Measurements from ENCODE around the gene PXDN. TPM values are rescaled to one million over a fixed set of nuclear protein-coding genes. Genes with fewer than 3 reads are reported as not detected.

The PXDN gene
- polyA plus RNA-seq, 1 donor: 60.6 TPM

GRCh38 chr2:1634681-1635341 is 109.5 kb downstream of the PXDN start:
- Histone ChIP-seq H3K27me3 (ENCODE audit: control insufficient read depth, insufficient read depth, low read length) (no peaks in the 10 kb centered on the region), H3K4me1 (ENCODE audit: control insufficient read depth, insufficient read depth, low read length) (peaks cover 13% of the 10 kb centered on the region), H3K27ac (ENCODE audit: low read length) (no peak overlapping the region), H3K36me3 (ENCODE audit: control insufficient read depth, insufficient read depth, low read length) (peaks cover 34% of the 10 kb centered on the region), H3K4me3 (ENCODE audit: low read length) (no peak overlapping the region), H3K9me3 (ENCODE audit: control insufficient read depth, low read depth, low read length) (no peaks in the 10 kb centered on the region)
- no peak for DNase-seq
- WGBS (ENCODE audit: insufficient coverage, low lambda C conversion rate): no CpG with 5 or more reads among the region's 12 CpGs

GRCh38 chr2:1633936-1634587 is 110.3 kb downstream of the PXDN start:
- WGBS (ENCODE audit: insufficient coverage, low lambda C conversion rate): 80% methylated on average over 1 of the region's 18 CpGs
- peaks cover 29% of the 10 kb centered on the region for H3K36me3 ChIP-seq (ENCODE audit: control insufficient read depth, insufficient read depth, low read length)
- H3K27me3 ChIP-seq (ENCODE audit: control insufficient read depth, insufficient read depth, low read length): no peaks in the 10 kb centered on the region
- DNase-seq: no peak
- no peaks in the 10 kb centered on the region for H3K9me3 ChIP-seq (ENCODE audit: control insufficient read depth, low read depth, low read length)
- peaks cover 13% of the 10 kb centered on the region for H3K4me1 ChIP-seq (ENCODE audit: control insufficient read depth, insufficient read depth, low read length)
- no peak overlapping the region for H3K4me3 ChIP-seq (ENCODE audit: low read length)
- no peak overlapping the region for H3K27ac ChIP-seq (ENCODE audit: low read length)

DNA sequence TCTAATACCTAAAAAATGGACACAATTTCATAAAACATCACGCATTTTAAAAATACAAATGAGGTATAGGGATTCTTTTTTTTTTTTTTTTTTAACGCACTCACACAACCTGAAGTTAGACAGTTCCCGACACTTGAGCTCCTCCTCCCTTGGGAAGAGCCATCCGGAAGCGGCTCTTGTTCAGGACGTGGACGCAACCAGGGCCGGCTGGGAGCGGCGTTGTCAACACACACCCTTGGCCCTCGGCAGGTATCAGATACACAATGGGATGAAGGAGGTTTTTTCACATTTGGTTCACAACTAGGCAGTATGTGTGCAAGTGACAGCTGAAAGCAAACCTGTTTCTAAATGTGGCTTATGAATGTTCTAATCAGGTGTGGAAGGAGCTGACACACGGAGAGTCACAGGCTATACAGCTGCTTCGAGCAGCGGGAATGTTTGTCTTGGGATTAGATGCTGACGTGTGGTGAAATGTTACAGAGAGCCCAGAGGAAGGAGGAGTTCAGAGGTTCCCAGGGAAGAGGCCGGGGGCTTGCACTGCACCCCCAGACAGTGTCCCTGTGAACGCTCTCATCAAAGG is 111.1 kb downstream of the PXDN start:
- H3K4me1 ChIP-seq (ENCODE audit: control insufficient read depth, insufficient read depth, low read length): peaks cover 13% of the 10 kb centered on the region

DNA sequence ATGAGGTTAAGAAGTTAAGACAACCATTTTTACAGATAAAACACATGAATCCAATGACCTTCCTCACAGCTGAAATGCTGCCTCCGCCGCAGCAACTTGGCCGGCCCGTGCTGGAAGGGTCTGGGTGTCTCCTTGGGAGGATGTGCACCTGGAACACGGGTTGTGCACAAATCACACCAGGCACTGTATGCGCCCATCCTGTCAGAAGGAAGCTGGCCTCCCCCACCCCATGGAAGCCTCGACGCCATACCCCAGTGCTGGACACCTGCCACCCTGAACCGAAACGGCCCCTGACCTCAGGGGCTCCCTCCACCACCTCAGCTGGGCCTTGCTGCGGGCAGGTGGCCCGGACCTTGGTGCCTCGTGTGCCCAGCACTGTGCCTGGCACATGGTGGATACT is 111.8 kb downstream of the PXDN start:
- Histone ChIP-seq H3K9me3 (ENCODE audit: control insufficient read depth, low read depth, low read length) (no peaks in the 10 kb centered on the region), H3K27ac (ENCODE audit: low read length) (no peak overlapping the region), H3K4me1 (ENCODE audit: control insufficient read depth, insufficient read depth, low read length) (peaks cover 13% of the 10 kb centered on the region), H3K36me3 (ENCODE audit: control insufficient read depth, insufficient read depth, low read length) (peaks cover 20% of the 10 kb centered on the region), H3K4me3 (ENCODE audit: low read length) (no peak overlapping the region), H3K27me3 (ENCODE audit: control insufficient read depth, insufficient read depth, low read length) (no peaks in the 10 kb centered on the region)
- DNase-seq: no peak
- no CpG with 5 or more reads among the region's 13 CpGs for WGBS (ENCODE audit: insufficient coverage, low lambda C conversion rate)

More for the DNA sequence above, 111.1 kb downstream of the PXDN start:
- Histone ChIP-seq H3K4me3 (ENCODE audit: low read length) (no peak overlapping the region), H3K36me3 (ENCODE audit: control insufficient read depth, insufficient read depth, low read length) (peaks cover 22% of the 10 kb centered on the region), H3K27me3 (ENCODE audit: control insufficient read depth, insufficient read depth, low read length) (no peaks in the 10 kb centered on the region), H3K27ac (ENCODE audit: low read length) (no peak overlapping the region), H3K9me3 (ENCODE audit: control insufficient read depth, low read depth, low read length) (no peaks in the 10 kb centered on the region)
- peak in 1 of 2 donors; percentile 72 for DNase-seq
- WGBS (ENCODE audit: insufficient coverage, low lambda C conversion rate): 60% methylated on average over 2 of the region's 17 CpGs

GRCh38 chr2:1632002-1632348 is 112.3 kb downstream of the PXDN start:
- WGBS (ENCODE audit: insufficient coverage, low lambda C conversion rate): no CpG with 5 or more reads among the region's 7 CpGs
- H3K4me3 ChIP-seq (ENCODE audit: low read length): no peak overlapping the region
- peaks cover 20% of the 10 kb centered on the region for H3K36me3 ChIP-seq (ENCODE audit: control insufficient read depth, insufficient read depth, low read length)
- H3K27me3 ChIP-seq (ENCODE audit: control insufficient read depth, insufficient read depth, low read length): no peaks in the 10 kb centered on the region
- peaks cover 13% of the 10 kb centered on the region for H3K4me1 ChIP-seq (ENCODE audit: control insufficient read depth, insufficient read depth, low read length)
- no peak overlapping the region for H3K27ac ChIP-seq (ENCODE audit: low read length)
- peak in 1 of 2 donors; percentile 44 for DNase-seq
- H3K9me3 ChIP-seq (ENCODE audit: control insufficient read depth, low read depth, low read length): no peaks in the 10 kb centered on the region

GRCh38 chr2:1631292-1632001 is 112.9 kb downstream of the PXDN start:
- 35% methylated on average over 2 of the region's 6 CpGs for WGBS (ENCODE audit: insufficient coverage, low lambda C conversion rate)
- no peaks in the 10 kb centered on the region for H3K27me3 ChIP-seq (ENCODE audit: control insufficient read depth, insufficient read depth, low read length)
- H3K36me3 ChIP-seq (ENCODE audit: control insufficient read depth, insufficient read depth, low read length): peaks cover 20% of the 10 kb centered on the region
- no peak for DNase-seq
- H3K9me3 ChIP-seq (ENCODE audit: control insufficient read depth, low read depth, low read length): no peaks in the 10 kb centered on the region
- H3K27ac ChIP-seq (ENCODE audit: low read length): no peak overlapping the region
- H3K4me1 ChIP-seq (ENCODE audit: control insufficient read depth, insufficient read depth, low read length): peaks cover 13% of the 10 kb centered on the region
- no peak overlapping the region for H3K4me3 ChIP-seq (ENCODE audit: low read length)

DNA sequence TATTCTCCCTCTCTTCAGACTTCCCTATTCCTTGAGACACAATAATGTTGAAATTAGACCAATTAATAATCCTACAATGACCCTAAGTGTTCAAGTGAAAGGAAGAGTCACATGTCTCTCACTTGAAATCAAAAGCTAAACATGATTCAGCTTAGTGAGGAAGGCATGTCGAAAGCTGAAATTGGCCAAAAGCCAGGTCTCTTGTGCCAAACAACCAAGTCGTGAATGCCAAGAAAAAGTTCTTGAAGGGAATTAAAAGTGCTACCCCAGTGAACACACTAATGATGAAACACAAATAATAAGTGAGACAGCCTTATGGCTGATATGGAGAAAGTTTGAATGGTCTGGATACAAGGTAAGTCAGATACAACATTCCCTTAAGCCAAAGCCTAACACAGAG is 115.4 kb downstream of the PXDN start:
- Histone ChIP-seq H3K9me3 (ENCODE audit: control insufficient read depth, low read depth, low read length) (no peaks in the 10 kb centered on the region), H3K27me3 (ENCODE audit: control insufficient read depth, insufficient read depth, low read length) (no peaks in the 10 kb centered on the region), H3K4me1 (ENCODE audit: control insufficient read depth, insufficient read depth, low read length) (peaks cover 18% of the 10 kb centered on the region), H3K27ac (ENCODE audit: low read length) (no peak overlapping the region), H3K36me3 (ENCODE audit: control insufficient read depth, insufficient read depth, low read length) (peaks cover 3% of the 10 kb centered on the region), H3K4me3 (ENCODE audit: low read length) (no peak overlapping the region)
- no peak for DNase-seq
- WGBS (ENCODE audit: insufficient coverage, low lambda C conversion rate): 100% methylated on average over 1 of the region's 2 CpGs

DNA sequence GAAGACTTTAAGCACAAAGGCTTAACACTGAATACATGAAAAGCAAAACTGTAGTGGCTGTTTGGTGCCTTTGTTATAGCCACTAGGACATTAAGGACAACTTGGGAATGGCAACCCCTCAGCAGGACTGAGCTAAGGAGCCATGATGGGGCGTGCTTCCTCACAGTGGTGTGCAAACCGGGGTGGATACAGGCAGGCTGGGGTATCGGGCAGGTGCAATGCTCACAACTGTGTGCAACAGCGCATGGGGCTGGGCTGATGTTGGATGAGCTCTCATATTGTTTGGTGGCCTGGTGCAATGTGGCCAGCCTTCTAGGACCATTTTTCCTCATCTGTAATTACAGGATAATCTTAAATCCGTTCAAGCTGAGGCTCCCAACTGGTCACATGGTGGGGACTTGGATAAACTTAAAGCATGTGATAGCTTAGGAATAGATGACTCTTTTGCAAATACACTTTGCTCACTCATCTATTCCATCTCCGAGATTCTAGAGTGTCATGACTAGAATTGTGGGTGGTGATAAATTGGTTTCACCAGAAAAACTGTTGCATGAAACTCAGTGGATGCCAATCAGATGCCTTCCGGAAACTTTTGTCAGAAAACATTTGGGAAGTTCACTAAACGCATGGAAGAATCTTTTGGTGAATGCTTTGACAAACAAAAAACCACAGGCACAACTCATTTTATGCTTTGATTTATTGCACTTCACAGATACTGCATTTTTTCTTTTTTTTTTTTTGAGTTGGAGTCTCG is 116.5 kb downstream of the PXDN start:
- Histone ChIP-seq H3K27ac (ENCODE audit: low read length) (no peak overlapping the region), H3K4me3 (ENCODE audit: low read length) (no peak overlapping the region), H3K36me3 (ENCODE audit: control insufficient read depth, insufficient read depth, low read length) (peaks cover 2% of the 10 kb centered on the region), H3K9me3 (ENCODE audit: control insufficient read depth, low read depth, low read length) (no peaks in the 10 kb centered on the region), H3K4me1 (ENCODE audit: control insufficient read depth, insufficient read depth, low read length) (peaks cover 17% of the 10 kb centered on the region), H3K27me3 (ENCODE audit: control insufficient read depth, insufficient read depth, low read length) (no peaks in the 10 kb centered on the region)
- no CpG with 5 or more reads among the region's 9 CpGs for WGBS (ENCODE audit: insufficient coverage, low lambda C conversion rate)
- no peak for DNase-seq

DNA sequence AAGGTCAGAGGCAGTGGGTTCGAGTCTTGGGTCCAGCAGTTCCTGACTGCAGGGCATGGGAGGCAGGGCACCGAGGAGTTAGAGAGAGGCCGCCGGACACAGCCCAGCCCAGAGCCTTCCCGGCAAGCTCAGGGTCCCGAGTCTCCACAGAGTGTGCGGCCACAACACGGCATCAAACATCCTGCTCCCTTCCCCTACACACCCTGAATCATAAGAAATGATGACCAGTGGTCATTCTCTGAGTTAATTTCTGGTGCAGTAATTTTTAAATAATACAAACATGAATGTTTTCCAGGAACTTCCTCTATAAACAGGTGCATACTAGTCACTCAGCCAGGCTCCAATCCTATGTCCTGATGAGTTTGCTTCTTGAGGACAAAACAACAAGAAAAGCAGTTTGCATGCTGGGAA is 118.0 kb downstream of the PXDN start:
- peaks cover 7% of the 10 kb centered on the region for H3K4me1 ChIP-seq (ENCODE audit: control insufficient read depth, insufficient read depth, low read length)
- no CpG with 5 or more reads among the region's 8 CpGs for WGBS (ENCODE audit: insufficient coverage, low lambda C conversion rate)
- no peak for DNase-seq

More for the DNA sequence above, 118.0 kb downstream of the PXDN start:
- no peaks in the 10 kb centered on the region for H3K27me3 ChIP-seq (ENCODE audit: control insufficient read depth, insufficient read depth, low read length)
- H3K9me3 ChIP-seq (ENCODE audit: control insufficient read depth, low read depth, low read length): no peaks in the 10 kb centered on the region
- no peak overlapping the region for H3K27ac ChIP-seq (ENCODE audit: low read length)
- no peak overlapping the region for H3K4me3 ChIP-seq (ENCODE audit: low read length)
- H3K36me3 ChIP-seq (ENCODE audit: control insufficient read depth, insufficient read depth, low read length): no peaks in the 10 kb centered on the region
